Stromal cell of bone marrow (primary cell): Measurements from ENCODE around the gene PLEK2.
A peak's percentile ranks its signal among the peaks of the same experiment; 100 is the strongest.
"Not testable (repeated sequence)": the region's sequence is repeated elsewhere in the genome, so short reads cannot be mapped to it uniquely, and the experiment has no call there.

Source experiments
- DNase-seq: peaks from one replicate; pipeline ENCODE4 v3.0.0-alpha.2; 2012; ENCODE audit warnings: low read depth

The PLEK2 gene

GRCh38 chr14:67411820-67412421 is at the start of gene PLEK2:
PLEK2 (minus strand) TSS chr14:67412165; CDS start chr14:67412059, 106 bp downstream.
- DNase-seq = no peak

GRCh38 chr14:67461341-67461985 is 49.5 kb upstream of the PLEK2 start:
- DNase-seq = peak; percentile 43

- no peak for DNase-seq
These were observed 47.4 kb upstream of the PLEK2 start for GRCh38 chr14:67459336-67459735.

- no peak for DNase-seq
These were observed 45.8 kb upstream of the PLEK2 start for GRCh38 chr14:67457782-67458181.

GRCh38 chr14:67456732-67457131 is 44.8 kb upstream of the PLEK2 start:
- DNase-seq = no peak

GRCh38 chr14:67453575-67454300 is 41.8 kb upstream of the PLEK2 start:
- DNase-seq = no peak

- not testable (repeated sequence) for DNase-seq
These were observed 39.7 kb upstream of the PLEK2 start for GRCh38 chr14:67451667-67452066.

- DNase-seq = no peak
These were observed 37.1 kb upstream of the PLEK2 start for GRCh38 chr14:67449096-67449495.

GRCh38 chr14:67447033-67447381 is 35.0 kb upstream of the PLEK2 start:
- DNase-seq = no peak

GRCh38 chr14:67446371-67447032 is 34.5 kb upstream of the PLEK2 start:
- DNase-seq = no peak

- no peak for DNase-seq
These were observed 32.4 kb upstream of the PLEK2 start for GRCh38 chr14:67444395-67444794.

GRCh38 chr14:67442139-67442906 is 30.4 kb upstream of the PLEK2 start:
- DNase-seq = no peak

GRCh38 chr14:67441672-67442071 is 29.7 kb upstream of the PLEK2 start:
- DNase-seq = no peak

GRCh38 chr14:67441256-67441655 is 29.3 kb upstream of the PLEK2 start:
- no peak for DNase-seq

GRCh38 chr14:67440513-67440912 is 28.5 kb upstream of the PLEK2 start:
- no peak for DNase-seq

GRCh38 chr14:67438969-67439368 is 27.0 kb upstream of the PLEK2 start:
- no peak for DNase-seq

- DNase-seq = no peak
These were observed 24.3 kb upstream of the PLEK2 start for GRCh38 chr14:67436006-67436866.

- DNase-seq = no peak
These were observed 23.6 kb upstream of the PLEK2 start for GRCh38 chr14:67435603-67436002.

GRCh38 chr14:67432050-67432564 is 20.1 kb upstream of the PLEK2 start:
- no peak for DNase-seq

GRCh38 chr14:67429510-67430205 is 17.7 kb upstream of the PLEK2 start:
- DNase-seq = no peak
